Esophagus muscularis mucosa (tissue), 4 donors: ENCODE measurements around the gene CACNB3. TPM values are rescaled to one million over a fixed set of nuclear protein-coding genes. Genes with fewer than 3 reads are reported as not detected.

Source experiments
- DNase-seq: peaks from one replicate; pipeline ENCODE4 v3.0.0-alpha.2; 2017; ENCODE audit errors: extremely low spot score
- H3K27ac ChIP-seq, 4 donors: fragments of 200-600 bp; sonication (generic); replicated peaks in 1 of 4; 1 replicate in 3 of 4; 2 replicates in 1 of 4; pipeline ENCODE4 v1.5.1; 2016 to 2019; ENCODE audit warnings: mild to moderate bottlenecking in 1 of 4
- H3K27me3 ChIP-seq, 4 donors: fragments of 200-600 bp; sonication (generic); one replicate each; pipeline versions ENCODE4 v1.5.1 to v1.6.0; 2016 to 2019
- H3K36me3 ChIP-seq, 4 donors: fragments of 200-600 bp; sonication (generic); one replicate each; pipeline ENCODE4 v1.5.1; 2016 to 2019
- H3K4me1 ChIP-seq, 4 donors: fragments of 200-600 bp; sonication (generic); one replicate each; pipeline ENCODE4 v1.5.1; 2016 to 2019
- H3K4me3 ChIP-seq, 4 donors: fragments of 200-600 bp; sonication (generic); 1 replicate in 2 of 4; 2 replicates in 2 of 4; pipeline ENCODE4 v1.5.1; 2016 to 2019; ENCODE audit warnings: mild to moderate bottlenecking in 4 of 4, moderate library complexity in 1 of 4
- H3K9me3 ChIP-seq, 4 donors: fragments of 200-600 bp; sonication (generic); 1 replicate in 3 of 4; 2 replicates in 1 of 4; pipeline ENCODE4 v1.5.1; 2016 to 2019
- CTCF ChIP-seq, 3 experiments: fragments of 200-600 bp in 2 of 3; fragments of 450-650 bp in 1 of 3; sonication (generic) in 2 of 3; IDR thresholded peaks; one replicate each; pipeline ENCODE4 v1.5.1; 2017 to 2019; ENCODE audit warnings: antibody characterized with exemption in 3 of 3, mild to moderate bottlenecking in 2 of 3, moderate library complexity in 1 of 3
- EP300 ChIP-seq: sonication (generic); formaldehyde crosslinking; IDR thresholded peaks from one replicate; pipeline ENCODE4 v1.6.1; 2017; ENCODE audit warnings: antibody characterized with exemption
- POLR2A ChIP-seq: fragments of 450-650 bp; IDR thresholded peaks from one replicate; pipeline ENCODE4 v1.6.1; 2017; ENCODE audit warnings: antibody characterized with exemption, moderate library complexity, mild to moderate bottlenecking, low read depth
- POLR2AphosphoS5 ChIP-seq, 2 donors: sonication (generic); formaldehyde crosslinking; IDR thresholded peaks; one replicate each; pipeline ENCODE4 v1.6.1; 2017; ENCODE audit warnings: antibody characterized with exemption in 2 of 2
- WGBS: methylation state at CpG from one replicate; pipeline ENCODE4 v1.1.5; 2018; 5-methylcytosine and 5-hydroxymethylcytosine counted together
- intact Hi-C: fragments of 100-400 bp; cut with DNase I; formaldehyde crosslinking; loops from one replicate; pipeline ENCODE4 v1.15.1; 2023
- total RNA-seq, 4 donors: library from RNA; depleted of rRNA; stranded (reverse); fragments of >200 nt; gene quantifications; one replicate each; pipeline versions ENCODE4 v1.1.0 to v1.2.1, GENCODE V29; 2016

Gene CACNB3
- total RNA-seq, 4 donors from 2014 or later = 11.6 to 41.0 (median 28.4) TPM

DNA sequence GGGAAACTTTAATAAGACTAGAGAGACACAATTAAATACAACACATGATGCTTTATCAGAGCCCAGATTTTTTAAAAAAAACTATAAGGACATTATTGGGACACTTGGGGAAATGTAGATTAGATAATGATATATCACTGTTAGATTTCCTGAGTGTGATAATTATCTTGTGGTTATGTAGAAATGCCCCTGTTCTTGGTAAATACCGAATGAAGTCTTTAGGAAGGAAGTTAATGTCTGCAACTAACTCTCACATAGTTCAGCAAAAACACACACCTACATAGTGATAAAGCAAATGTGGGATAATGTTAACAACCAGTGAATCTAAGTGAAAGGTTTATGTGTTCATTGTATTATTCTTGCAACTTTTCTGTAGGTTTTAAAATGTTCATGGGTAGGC is 14.6 kb upstream of the CACNB3 start:
- no peak overlapping the region for H3K27ac ChIP-seq
- no peak overlapping the region for H3K4me3 ChIP-seq
- intact Hi-C loops = no loop called here
- TF ChIP-seq CTCF (IDR thresholded peaks at IDR 0.05) (no peak), EP300 (no peak), POLR2A (no peak), POLR2AphosphoS5 (IDR thresholded peaks at IDR 0.05) (no peak)
- no peaks in the 10 kb centered on the region for H3K4me1 ChIP-seq
- peaks cover 0 to 20% (median 6%) of the 10 kb centered on the region in 4 donors for H3K27me3 ChIP-seq
- no peaks in the 10 kb centered on the region for H3K9me3 ChIP-seq
- no peaks in the 10 kb centered on the region for H3K36me3 ChIP-seq
- DNase-seq = no peak
- WGBS = 61% methylated on average over 1 of the region's 1 CpG

- Histone ChIP-seq H3K9me3 (no peaks in the 10 kb centered on the region), H3K27ac (no peak overlapping the region), H3K27me3 (no peaks in the 10 kb centered on the region), H3K4me1 (peaks cover 0 to 23% (median 15%) of the 10 kb centered on the region in 4 donors), H3K4me3 (no peak overlapping the region), H3K36me3 (no peaks in the 10 kb centered on the region)
- DNase-seq = no peak
- 93% methylated on average over 3 of the region's 3 CpGs for WGBS
- TF ChIP-seq POLR2AphosphoS5 (IDR thresholded peaks at IDR 0.05) (no peak), POLR2A (no peak), EP300 (no peak), CTCF (IDR thresholded peaks at IDR 0.05) (no peak)
- intact Hi-C loops = no loop called here
Observed at GRCh38 chr12:48807981-48808380, 10.3 kb upstream of the CACNB3 start.

DNA sequence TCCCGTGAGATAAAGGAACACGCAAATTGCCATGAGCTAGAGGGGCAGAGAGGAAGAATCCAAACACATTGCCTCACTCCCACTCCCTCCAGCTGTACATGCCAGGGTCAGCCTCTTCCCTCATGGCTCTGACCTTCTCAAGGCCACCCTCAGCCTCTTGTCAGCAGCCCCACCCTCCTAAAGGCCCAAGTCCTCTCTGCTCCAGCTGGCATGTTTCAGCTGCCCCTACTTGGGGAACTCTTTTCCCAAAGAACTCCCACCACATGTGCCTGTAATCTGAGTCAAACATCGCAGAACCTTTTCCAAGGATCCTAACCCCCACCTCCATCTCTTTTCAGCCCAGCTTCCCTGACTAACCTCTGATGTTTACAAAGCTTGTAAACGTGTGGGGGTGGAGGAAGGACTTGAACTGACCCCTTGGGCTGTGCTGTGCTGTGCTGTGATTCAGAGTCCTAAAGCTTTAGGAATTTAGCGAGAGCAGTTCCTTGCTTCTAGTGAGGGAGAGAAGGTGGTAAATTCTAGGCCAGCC is 7.3 kb upstream of the CACNB3 start:
- H3K27me3 ChIP-seq = no peaks in the 10 kb centered on the region
- no peaks in the 10 kb centered on the region for H3K9me3 ChIP-seq
- TF ChIP-seq POLR2AphosphoS5 (IDR thresholded peaks at IDR 0.05) (no peak), CTCF (IDR thresholded peaks at IDR 0.05) (no peak), EP300 (no peak), POLR2A (no peak)
- intact Hi-C loops = no loop called here
- no peaks in the 10 kb centered on the region for H3K36me3 ChIP-seq
- H3K27ac ChIP-seq = peak overlapping the region in 3 of 4 donors; percentile 3 to 60 (median 21)
- H3K4me3 ChIP-seq = no peak overlapping the region
- WGBS = 39% methylated on average over 5 of the region's 5 CpGs
- DNase-seq = no peak
- peaks cover 13 to 46% (median 34%) of the 10 kb centered on the region in 4 donors for H3K4me1 ChIP-seq

GRCh38 chr12:48811437-48812090 is 6.7 kb upstream of the CACNB3 start:
- H3K36me3 ChIP-seq = no peaks in the 10 kb centered on the region
- WGBS = 68% methylated on average over 5 of the region's 5 CpGs
- TF ChIP-seq POLR2AphosphoS5 (IDR thresholded peaks at IDR 0.05) (no peak), CTCF (IDR thresholded peaks at IDR 0.05) (no peak), POLR2A (no peak), EP300 (no peak)
- intact Hi-C loops = no loop called here
- H3K27me3 ChIP-seq = no peaks in the 10 kb centered on the region
- H3K9me3 ChIP-seq = no peaks in the 10 kb centered on the region
- peaks cover 19 to 52% (median 40%) of the 10 kb centered on the region in 4 donors for H3K4me1 ChIP-seq
- H3K4me3 ChIP-seq = no peak overlapping the region
- H3K27ac ChIP-seq = peak overlapping the region in 3 of 4 donors; percentile 3 to 60 (median 21)
- no peak for DNase-seq
